Ectodermal cell (in vitro differentiated cells): ENCODE results near the gene CCDC18.
"Not testable (repeated sequence)": the region's sequence is repeated elsewhere in the genome, so short reads cannot be mapped to it uniquely, and the experiment has no call there.

Experiments used
- H3K27ac ChIP-seq: 2 replicates; pipeline ENCODE4 v1.7.0; 2013; ENCODE audit warnings: mild to moderate bottlenecking, low read depth, low read length; ENCODE audit not compliant: insufficient read depth, poor library complexity, severe bottlenecking
- H3K27me3 ChIP-seq: 2 replicates; pipeline ENCODE4 v1.7.0; 2013; ENCODE audit warnings: mild to moderate bottlenecking, low read length; ENCODE audit not compliant: insufficient read depth, control insufficient read depth, poor library complexity, severe bottlenecking
- H3K36me3 ChIP-seq: one replicate; pipeline ENCODE4 v1.7.0; 2013; ENCODE audit warnings: low read length; ENCODE audit not compliant: control insufficient read depth, insufficient read depth
- H3K4me1 ChIP-seq: one replicate; pipeline ENCODE4 v1.7.0; 2013; ENCODE audit warnings: low read length; ENCODE audit not compliant: control insufficient read depth, insufficient read depth
- H3K4me3 ChIP-seq: 2 replicates; pipeline ENCODE4 v1.7.0; 2013; ENCODE audit warnings: low read depth, low read length, control low read depth; ENCODE audit not compliant: insufficient read depth
- H3K9me3 ChIP-seq: 2 replicates; pipeline ENCODE4 v1.7.0; 2013; ENCODE audit warnings: mild to moderate bottlenecking, low read length, moderate library complexity; ENCODE audit not compliant: control insufficient read depth
- WGBS, 2 experiments: methylation state at CpG; one replicate each; pipeline ENCODE4 v1.1.7; 2013; ENCODE audit warnings: missing lambda C conversion rate in 2 of 2; 5-methylcytosine and 5-hydroxymethylcytosine counted together

The CCDC18 gene

DNA sequence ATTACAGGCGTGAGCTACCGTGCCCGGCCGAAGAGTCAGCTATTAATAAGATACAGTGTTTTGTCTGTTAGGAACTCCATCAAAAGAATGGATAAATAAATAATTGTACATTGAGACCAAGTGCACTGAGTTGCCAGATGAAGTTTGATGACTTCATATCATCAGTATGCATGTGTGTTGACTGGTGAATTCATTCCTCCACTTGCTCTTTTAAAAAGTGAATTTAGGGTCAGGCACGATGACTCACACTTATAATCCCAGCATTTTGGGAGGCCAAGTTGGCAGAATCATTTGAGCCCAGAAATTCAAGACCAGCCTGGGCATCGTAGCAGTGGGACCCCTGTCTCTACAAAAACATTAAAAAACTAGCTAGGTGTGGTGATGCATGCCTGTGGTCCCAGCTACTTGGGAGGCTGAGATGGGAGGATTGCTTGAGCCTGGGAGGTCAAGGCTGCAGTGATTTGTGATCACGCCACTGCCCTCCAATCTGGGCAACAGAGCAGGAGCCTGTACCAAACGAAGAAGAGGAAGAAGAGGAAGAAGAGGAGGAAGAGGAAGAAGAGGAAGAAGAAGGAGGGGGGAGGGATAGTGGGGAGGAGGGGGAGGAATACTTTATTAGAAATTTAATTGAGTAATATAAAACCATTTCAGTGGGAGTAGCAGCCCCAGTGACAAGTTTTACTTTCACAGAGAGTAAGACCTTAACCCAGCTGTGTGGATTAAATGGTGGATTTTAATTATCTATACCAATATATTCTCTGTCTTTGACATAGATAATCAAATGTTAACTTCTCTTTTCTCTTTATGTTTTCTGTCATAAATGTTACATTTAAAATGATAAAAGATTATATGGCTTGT, 74.9 kb downstream of the CCDC18 start:
- Histone ChIP-seq H3K27ac (no peak overlapping the region), H3K27me3 (no peaks in the 10 kb centered on the region), H3K4me3 (no peak overlapping the region), H3K36me3 (no peaks in the 10 kb centered on the region), H3K4me1 (no peaks in the 10 kb centered on the region), H3K9me3 (no peaks in the 10 kb centered on the region)
- WGBS, 2 experiments: 94 to 96% methylated on average over 8 of the region's 8 CpGs

DNA sequence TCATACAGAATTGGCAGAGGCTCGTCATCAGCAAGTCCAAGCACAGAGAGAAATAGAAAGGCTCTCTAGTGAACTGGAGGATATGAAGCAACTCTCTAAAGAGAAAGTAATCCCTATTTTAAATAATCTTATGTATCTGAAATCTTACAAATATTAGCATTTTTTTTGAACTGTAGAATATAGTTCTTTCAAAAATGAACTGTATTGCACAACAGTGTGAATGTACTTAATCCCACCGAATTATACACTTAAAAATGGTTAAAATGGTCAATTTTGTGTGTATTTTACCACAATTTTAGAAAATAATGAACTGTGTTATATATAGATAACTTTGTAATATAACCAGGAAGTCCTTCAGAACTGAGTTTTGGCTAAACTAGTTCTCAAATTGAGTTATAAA, 75.9 kb downstream of the CCDC18 start:
- Histone ChIP-seq H3K9me3 (no peaks in the 10 kb centered on the region), H3K4me1 (no peaks in the 10 kb centered on the region), H3K27ac (no peak overlapping the region), H3K4me3 (no peak overlapping the region), H3K36me3 (peaks cover 2% of the 10 kb centered on the region), H3K27me3 (no peaks in the 10 kb centered on the region)
- WGBS, 2 experiments: 94 to 95% methylated on average over 1 of the region's 2 CpGs

DNA sequence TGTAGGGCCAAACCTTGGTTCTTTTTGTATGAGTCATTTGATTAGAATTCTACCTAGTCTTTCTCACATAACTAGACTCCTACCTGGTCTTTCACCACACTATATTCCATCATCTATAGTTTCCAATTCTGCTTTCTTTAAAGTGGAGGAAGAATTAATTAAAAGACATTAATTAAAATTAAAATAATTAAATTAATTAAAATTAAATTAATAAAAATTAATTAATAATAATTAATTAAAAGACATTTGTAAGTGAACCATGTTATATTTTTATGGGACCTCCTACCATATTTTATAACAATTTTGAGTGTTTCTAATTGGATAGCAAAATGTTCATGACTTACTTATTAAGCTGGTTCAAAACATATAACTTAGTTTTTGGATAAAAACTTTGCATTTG, 77.4 kb downstream of the CCDC18 start:
- Histone ChIP-seq H3K9me3 (peaks cover 2% of the 10 kb centered on the region), H3K27ac (no peak overlapping the region), H3K27me3 (no peaks in the 10 kb centered on the region), H3K4me3 (no peak overlapping the region), H3K36me3 (peaks cover 15% of the 10 kb centered on the region), H3K4me1 (no peaks in the 10 kb centered on the region)

DNA sequence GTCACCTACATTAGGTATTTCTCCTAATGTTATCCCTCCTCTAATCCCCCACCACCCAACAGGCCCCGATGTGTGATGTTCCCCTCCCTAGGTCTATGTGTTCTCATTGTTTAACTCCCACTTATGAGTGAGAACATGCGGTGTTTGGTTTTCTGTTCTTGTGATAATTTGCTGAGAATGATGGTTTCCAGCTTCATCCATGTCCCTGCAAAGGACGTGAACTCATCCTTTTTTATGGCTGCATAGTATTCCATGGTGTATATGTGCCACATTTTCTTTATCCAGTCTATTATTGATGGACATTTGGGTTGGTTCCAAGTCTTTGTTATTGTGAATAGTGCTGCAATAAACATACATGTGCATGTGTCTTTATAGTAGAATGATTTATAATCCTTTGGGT, 80.2 kb downstream of the CCDC18 start:
- H3K27me3 ChIP-seq, H3K27ac ChIP-seq, H3K9me3 ChIP-seq, H3K4me1 ChIP-seq, H3K4me3 ChIP-seq: not testable (repeated sequence)
- peaks cover 33% of the 10 kb centered on the region for H3K36me3 ChIP-seq
- 100% methylated on average over 1 to 2 of the region's 3 CpGs for WGBS, 2 experiments

DNA sequence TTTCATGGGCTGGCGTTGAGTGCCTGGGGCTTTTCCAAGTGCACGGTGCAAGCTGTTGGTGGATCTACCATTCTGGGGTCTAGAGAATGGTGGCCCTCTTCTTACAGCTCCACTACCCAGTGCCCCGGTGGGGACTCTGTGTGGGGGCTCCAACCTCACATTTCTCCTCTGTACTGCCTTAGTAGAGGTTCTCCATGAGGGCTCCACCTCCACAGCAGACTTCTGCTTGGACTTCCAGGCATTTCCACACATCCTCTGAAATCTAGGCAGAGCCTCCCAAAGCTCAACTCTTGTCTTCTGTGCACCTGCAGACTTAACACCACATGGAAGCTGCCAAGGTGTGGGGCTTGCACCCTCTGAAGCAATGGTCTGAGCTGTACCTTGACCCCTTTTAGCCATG, 82.1 kb downstream of the CCDC18 start:
- no peaks in the 10 kb centered on the region for H3K27me3 ChIP-seq
- H3K4me1 ChIP-seq: no peaks in the 10 kb centered on the region
- peaks cover 35% of the 10 kb centered on the region for H3K36me3 ChIP-seq
- WGBS, 2 experiments: 92 to 94% methylated on average over 3 of the region's 3 CpGs
- H3K27ac ChIP-seq: no peak overlapping the region
- no peak overlapping the region for H3K4me3 ChIP-seq
- peaks cover 3% of the 10 kb centered on the region for H3K9me3 ChIP-seq

DNA sequence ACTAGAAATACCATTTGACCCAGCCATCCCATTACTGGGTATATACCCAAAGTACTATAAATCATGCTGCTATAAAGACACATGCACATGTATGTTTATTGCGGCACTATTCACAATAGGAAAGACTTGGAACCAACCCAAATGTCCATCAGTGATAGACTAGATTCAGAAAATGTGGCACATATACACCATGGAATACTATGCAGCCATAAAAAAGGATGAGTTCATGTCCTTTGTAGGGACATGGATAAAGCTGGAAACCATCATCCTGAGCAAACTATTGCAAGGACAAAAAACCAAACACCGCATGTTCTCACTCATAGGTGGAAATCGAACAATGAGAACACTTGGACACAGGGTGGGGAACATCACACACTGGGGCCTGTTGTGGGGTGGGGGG, 88.4 kb downstream of the CCDC18 start:
- 100% methylated on average over 1 to 3 of the region's 3 CpGs for WGBS, 2 experiments
- H3K9me3 ChIP-seq, H3K4me1 ChIP-seq, H3K27ac ChIP-seq, H3K4me3 ChIP-seq, H3K27me3 ChIP-seq: not testable (repeated sequence)
- peaks cover 18% of the 10 kb centered on the region for H3K36me3 ChIP-seq

DNA sequence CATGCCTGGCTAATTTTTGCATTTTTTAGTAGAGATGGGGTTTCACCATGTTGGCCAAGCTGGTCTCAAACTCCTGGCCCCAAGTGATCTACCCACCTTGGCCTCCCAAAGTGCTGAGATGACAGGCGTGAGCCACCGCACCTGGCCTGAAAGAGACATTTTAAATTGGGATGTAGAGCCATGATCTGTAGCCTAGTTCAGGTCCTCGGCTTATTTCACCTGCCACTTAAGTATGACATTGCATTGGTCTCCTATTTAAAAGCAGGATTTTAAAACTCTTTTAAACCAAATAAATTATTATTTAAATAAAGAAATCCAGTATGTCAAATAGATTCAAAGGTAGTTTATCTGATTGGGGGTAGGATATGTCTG, 94.7 kb downstream of the CCDC18 start:
- not testable (repeated sequence) for H3K9me3 ChIP-seq, H3K4me3 ChIP-seq, H3K27ac ChIP-seq, H3K36me3 ChIP-seq, H3K27me3 ChIP-seq, H3K4me1 ChIP-seq
- WGBS, 2 experiments: 89 to 93% methylated on average over 3 of the region's 3 CpGs

DNA sequence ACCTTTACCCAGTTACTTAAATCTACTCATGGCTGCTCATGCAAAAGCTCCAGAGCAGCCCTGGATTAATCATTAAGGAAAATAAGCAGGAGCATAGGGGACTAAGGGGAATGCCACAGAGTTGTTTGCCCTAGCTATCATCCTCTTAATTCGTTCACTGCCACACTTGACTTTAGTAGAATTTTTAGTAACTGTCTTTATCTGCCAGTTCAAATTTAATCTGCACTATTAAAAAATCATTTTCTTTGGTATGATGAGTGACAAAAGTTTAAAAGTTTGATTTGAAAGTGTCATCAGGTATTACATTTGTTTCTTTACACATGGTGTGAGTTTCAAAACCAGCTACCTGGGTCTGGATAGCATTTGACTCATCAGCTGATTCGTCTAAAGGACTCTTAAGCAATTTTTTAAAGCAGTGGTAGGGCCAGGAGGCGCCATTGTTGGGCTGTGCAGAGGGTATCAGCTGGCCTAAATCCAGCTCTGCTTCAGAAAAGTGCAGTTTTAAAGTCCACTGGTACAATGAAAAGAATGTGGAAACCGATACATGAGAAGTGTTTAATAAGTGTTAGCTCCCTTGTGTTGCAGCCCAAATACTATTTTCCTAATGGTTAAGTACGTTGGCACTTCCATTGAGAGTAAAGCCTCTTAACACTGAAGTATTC, 95.2 kb downstream of the CCDC18 start:
- H3K4me3 ChIP-seq: no peak overlapping the region
- H3K9me3 ChIP-seq: peaks cover 5% of the 10 kb centered on the region
- no peaks in the 10 kb centered on the region for H3K36me3 ChIP-seq
- WGBS, 2 experiments: 83 to 87% methylated on average over 4 to 5 of the region's 5 CpGs
- H3K27me3 ChIP-seq: no peaks in the 10 kb centered on the region
- H3K4me1 ChIP-seq: peaks cover 7% of the 10 kb centered on the region
- no peak overlapping the region for H3K27ac ChIP-seq

DNA sequence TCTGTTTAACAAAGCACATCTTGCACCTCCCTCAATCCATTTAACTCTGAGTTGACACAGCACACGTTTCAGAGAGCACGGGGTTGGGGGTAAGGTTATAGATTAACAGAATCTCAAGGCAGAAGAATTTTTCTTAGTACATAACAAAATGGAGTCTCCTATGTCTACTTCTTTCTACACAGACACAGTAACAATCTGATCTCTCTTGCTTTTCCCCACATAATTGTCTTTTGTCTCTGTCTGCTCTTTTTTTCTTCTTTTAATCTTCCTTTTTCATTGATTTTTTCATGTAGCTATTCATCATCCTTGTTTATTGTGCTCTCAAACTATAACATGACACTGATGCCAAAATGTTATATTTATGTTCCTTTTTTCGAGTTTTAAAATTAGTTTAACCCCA, 97.0 kb downstream of the CCDC18 start:
- H3K36me3 ChIP-seq, H3K4me3 ChIP-seq, H3K27ac ChIP-seq, H3K27me3 ChIP-seq, H3K9me3 ChIP-seq, H3K4me1 ChIP-seq: not testable (repeated sequence)
- WGBS, 2 experiments: 80% methylated on average over 1 of the region's 3 CpGs; no CpG with 5 or more reads in 1 of the 2 experiments

DNA sequence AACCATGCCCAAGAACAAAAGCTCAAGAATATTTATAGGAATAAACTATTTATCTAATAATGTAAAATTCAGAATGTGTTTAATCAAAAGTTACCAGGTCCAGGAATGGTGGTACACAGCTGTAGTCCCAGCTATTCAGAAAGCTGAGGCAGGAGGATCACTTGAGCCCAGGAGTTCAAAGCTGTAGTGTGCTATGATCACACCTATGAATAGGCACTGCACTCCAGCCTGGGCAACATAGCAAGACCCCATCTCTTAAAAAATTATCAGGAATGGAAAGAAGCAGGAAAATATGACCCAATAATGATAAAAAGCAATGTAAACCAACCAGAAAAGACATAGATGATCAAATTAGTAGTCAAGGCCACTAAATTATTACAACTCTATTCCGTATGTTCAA, 103.0 kb downstream of the CCDC18 start:
- H3K9me3 ChIP-seq: peaks cover 5% of the 10 kb centered on the region
- no peak overlapping the region for H3K4me3 ChIP-seq
- no peaks in the 10 kb centered on the region for H3K27me3 ChIP-seq
- no peaks in the 10 kb centered on the region for H3K4me1 ChIP-seq
- H3K36me3 ChIP-seq: peaks cover 4% of the 10 kb centered on the region
- 100% methylated on average over 1 of the region's 1 CpG; no CpG with 5 or more reads in 1 of the 2 experiments for WGBS, 2 experiments
- H3K27ac ChIP-seq: no peak overlapping the region
